Measurements from ENCODE around the gene ST8SIA1.

- TF ChIP-seq CTCF (conservative IDR thresholded peaks at IDR 0.05 in 1 of 2, IDR thresholded peaks at IDR 0.05 in 1 of 2; ENCODE audit: low read depth in 1 of 2, low read length in 2 of 2) (no peak), EZH2 (IDR thresholded peaks at IDR 0.05; ENCODE audit: low read length, missing control alignments) (no peak)
These were observed 58.7 kb downstream of the ST8SIA1 start for GRCh38 chr12:22275843-22276242.

Measured in fibroblast of lung (primary cell).